HEK293T (cell line): ENCODE measurements around the gene MYH3.

Source experiments
- ARNT ChIP-seq: fragments of 450-650 bp; IDR thresholded peaks from 2 replicates; pipeline ENCODE4 v1.6.1; 2017; ENCODE audit warnings: mild to moderate bottlenecking
- BHLHE40 ChIP-seq: fragments of 450-650 bp; IDR thresholded peaks from 2 replicates; pipeline ENCODE4 v1.6.1; 2016; ENCODE audit warnings: mild to moderate bottlenecking, moderate library complexity, borderline replicate concordance
- CTBP1 ChIP-seq: fragments of 450-650 bp; IDR thresholded peaks from 2 replicates; pipeline ENCODE4 v1.6.1; 2016; ENCODE audit warnings: borderline replicate concordance
- ELF4 ChIP-seq: fragments of 450-650 bp; IDR thresholded peaks from 2 replicates; pipeline ENCODE4 v1.6.1; 2017; ENCODE audit warnings: antibody characterized with exemption
- FOXK2 ChIP-seq: fragments of 450-650 bp; IDR thresholded peaks from 2 replicates; pipeline ENCODE4 v1.6.1; 2016; ENCODE audit warnings: mild to moderate bottlenecking
- HDGF ChIP-seq: fragments of 450-650 bp; IDR thresholded peaks from 2 replicates; pipeline ENCODE4 v1.6.1; 2017; ENCODE audit warnings: antibody characterized with exemption, borderline replicate concordance
- L3MBTL2 ChIP-seq: fragments of 450-650 bp; conservative IDR thresholded peaks from 2 replicates; pipeline ENCODE4 v1.6.1; 2016; ENCODE audit warnings: mild to moderate bottlenecking
- PKNOX1 ChIP-seq: fragments of 450-650 bp; IDR thresholded peaks from 2 replicates; pipeline ENCODE4 v1.6.1; 2016
- SP1 ChIP-seq: fragments of 450-650 bp; IDR thresholded peaks from 2 replicates; pipeline ENCODE4 v1.6.1; 2017
- SUZ12 ChIP-seq: fragments of 450-650 bp; IDR thresholded peaks from 2 replicates; pipeline ENCODE4 v1.6.1; 2016; ENCODE audit warnings: mild to moderate bottlenecking
- TARDBP ChIP-seq: fragments of 450-650 bp; IDR thresholded peaks from 2 replicates; pipeline ENCODE4 v1.6.1; 2016
- ZNF384 ChIP-seq: fragments of 450-650 bp; IDR thresholded peaks from 2 replicates; pipeline ENCODE4 v1.6.1; 2016

GRCh38 chr17:10618202-10618635 is 38.9 kb downstream of the MYH3 start:
- TF ChIP-seq SUZ12 (no peak), BHLHE40 (no peak), CTBP1 (no peak), TARDBP (no peak), L3MBTL2 (no peak), SP1 (no peak), ZNF384 (no peak), FOXK2 (no peak), PKNOX1 (no peak), ELF4 (no peak), HDGF (no peak), ARNT (no peak)
